Stimulated activated CD4-positive, alpha-beta T cell treated with anti-CD3 and anti-CD28 coated beads, Interleukin-1b, Interleukin-23, amount 100 ng/mL, for 48 hours (primary cell): ENCODE measurements around the gene GALNT9.
"Not testable (repeated sequence)": the region's sequence is repeated elsewhere in the genome, so short reads cannot be mapped to it uniquely, and the experiment has no call there.

ENCODE experiments used
- DNase-seq: peaks from one replicate; pipeline ENCODE4 v3.0.0-alpha.2; 2020

Gene GALNT9

GRCh38 chr12:132152953-132153352, 176.4 kb downstream of the GALNT9 start:
- no peak for DNase-seq

DNA sequence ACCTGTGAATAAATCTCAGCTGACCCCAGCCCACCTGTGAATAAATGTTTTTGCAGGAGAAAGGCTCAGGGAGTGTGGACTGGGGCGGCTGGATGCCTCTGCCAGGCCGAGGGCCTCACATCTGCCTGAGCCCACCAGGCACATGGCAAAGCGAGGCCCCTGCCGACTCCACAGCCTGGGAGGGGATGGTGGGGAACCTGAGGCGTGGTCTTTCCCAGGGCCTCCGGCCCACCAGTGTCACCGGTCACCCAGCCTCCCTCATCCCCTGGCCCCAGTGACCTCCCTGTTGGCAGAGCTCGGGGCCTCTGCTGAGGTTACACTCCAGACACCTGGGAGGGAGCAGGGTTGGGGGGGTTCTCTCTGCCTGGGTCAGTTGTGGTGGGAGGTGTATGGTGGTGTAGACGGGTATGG, 177.0 kb downstream of the GALNT9 start:
- DNase-seq: no peak

GRCh38 chr12:132151766-132152410, 177.5 kb downstream of the GALNT9 start:
- DNase-seq: no peak

DNA sequence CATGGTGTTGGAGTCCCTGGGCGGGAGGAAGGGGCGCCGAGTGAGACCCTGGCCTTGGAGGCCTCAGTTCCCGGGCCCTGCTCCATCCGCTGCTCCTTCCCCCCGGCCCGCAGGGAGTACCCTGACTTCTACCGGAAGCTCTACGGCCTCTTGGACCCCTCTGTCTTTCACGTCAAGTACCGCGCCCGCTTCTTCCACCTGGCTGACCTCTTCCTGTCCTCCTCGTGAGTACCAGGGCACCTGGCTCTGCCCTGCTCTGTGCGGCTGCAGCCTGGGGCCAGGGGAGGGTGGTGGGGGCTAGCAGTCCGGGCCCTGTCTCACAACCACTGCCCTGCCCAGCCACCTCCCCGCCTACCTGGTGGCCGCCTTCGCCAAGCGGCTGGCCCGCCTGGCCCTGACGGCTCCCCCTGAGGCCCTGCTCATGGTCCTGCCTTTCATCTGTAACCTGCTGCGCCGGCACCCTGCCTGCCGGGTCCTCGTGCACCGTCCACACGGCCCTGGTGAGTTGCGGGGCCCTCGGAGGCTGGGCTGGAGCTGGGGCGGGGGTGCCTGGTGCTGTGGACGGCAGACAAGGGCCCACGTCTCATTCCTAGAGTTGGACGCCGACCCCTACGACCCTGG, 178.1 kb downstream of the GALNT9 start:
- DNase-seq: no peak

DNA sequence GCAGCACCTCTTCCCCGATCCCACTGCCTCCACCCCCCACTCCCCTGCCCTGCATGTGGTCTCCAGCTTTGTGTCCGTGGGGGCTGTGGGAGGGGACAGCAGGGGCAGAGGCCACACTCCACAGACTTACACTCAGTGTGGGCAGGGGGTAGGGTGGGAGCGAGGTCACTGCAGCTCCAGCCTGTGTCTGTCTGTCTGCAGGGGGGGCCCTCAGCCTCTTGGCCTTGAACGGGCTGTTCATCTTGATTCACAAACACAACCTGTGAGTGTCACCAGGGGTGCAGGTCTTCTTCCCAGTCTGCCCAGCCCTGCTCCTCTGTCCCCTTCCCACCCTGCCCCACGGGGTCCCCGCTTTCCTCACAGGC, 178.6 kb downstream of the GALNT9 start:
- DNase-seq: no peak

GRCh38 chr12:132149526-132149925, 179.9 kb downstream of the GALNT9 start:
- not testable (repeated sequence) for DNase-seq

GRCh38 chr12:132148368-132149045, 180.9 kb downstream of the GALNT9 start:
- no peak for DNase-seq

DNA sequence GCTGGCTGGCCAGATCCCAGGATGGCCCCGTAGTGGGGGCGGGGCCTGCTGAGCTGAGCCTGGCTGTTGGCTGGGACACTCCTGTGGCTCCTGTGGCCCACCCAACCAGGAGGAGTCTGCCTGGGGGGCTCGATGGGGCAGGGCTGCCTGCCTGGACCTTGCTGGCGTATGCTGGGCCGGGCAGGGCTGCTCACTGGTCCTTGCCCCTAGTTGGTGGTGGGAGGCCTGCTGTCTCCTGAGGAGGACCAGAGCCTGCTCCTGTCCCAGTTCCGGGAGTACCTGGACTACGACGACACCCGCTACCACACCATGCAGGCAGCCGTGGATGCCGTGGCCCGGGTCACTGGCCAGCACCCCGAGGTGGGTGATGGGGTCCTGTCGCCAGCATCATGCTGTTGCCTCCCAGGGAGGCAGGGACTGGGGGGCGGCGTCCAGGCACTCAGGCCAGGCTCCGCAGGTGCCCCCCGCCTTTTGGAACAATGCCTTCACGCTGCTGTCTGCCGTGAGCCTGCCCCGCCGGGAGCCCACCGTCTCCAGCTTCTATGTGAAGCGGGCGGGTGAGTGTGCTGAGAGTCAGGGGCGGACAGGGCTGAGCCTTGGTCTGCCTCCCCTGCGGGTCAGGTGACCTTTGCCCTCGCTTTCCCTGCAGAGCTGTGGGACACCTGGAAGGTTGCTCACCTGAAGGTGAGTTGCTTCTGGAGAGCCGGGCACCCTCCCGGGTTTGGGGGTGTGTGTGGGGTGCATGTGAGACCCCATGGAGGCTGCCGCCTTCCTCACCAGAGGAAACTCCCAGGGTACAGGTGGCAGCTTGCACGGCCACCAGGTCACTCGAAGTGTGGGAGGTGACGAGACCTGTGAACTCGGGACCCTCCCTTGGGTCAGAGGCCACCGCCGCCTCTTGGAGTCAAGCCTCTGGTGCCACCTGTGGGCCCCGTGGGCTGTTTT, 181.7 kb downstream of the GALNT9 start:
- no peak for DNase-seq

DNA sequence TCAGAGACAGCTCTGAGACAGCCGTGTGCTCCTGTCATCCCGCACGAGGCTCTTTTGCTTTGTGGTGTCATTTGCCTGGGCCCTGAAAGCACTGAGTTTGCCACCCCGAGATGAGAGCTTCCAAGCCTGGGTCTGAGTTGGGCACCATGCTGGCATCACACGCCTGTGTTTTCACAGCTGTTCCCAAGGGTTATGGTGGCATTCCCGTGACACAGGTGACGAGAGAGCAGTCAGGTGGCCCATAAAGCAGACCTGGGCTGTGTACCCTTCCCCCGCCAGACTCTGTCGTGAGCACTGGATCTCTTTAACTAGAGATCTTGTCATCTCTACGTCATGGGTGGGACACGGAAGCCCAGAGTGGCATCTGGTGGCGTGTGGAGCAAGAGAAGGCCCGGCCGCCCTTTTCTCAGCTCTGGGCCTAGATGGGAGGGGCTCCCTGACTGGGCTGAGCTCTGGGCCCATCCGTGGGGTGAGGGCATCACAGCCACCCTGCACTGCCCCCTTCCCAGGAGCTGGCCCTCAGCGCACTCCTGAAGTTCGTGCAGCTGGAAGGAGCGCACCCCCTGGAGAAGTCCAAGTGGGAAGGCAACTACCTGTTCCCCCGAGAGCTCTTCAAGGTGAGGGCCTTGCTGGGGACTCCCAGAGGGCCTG, 182.5 kb downstream of the GALNT9 start:
- no peak for DNase-seq
